GM19463 (cell line): Measurements from ENCODE around the gene DNAJA2.
A peak's percentile ranks its signal among the peaks of the same experiment; 100 is the strongest.

ENCODE experiments used
- ATAC-seq: cut with Tn5 transposase; IDR thresholded peaks from one replicate; pipeline ENCODE4 v1.9.1; 2021; ENCODE audit warnings: mild to moderate bottlenecking, moderate library complexity; ENCODE audit not compliant: unreplicated experiment

Gene DNAJA2

GRCh38 chr16:46929378-46930332 is 43.8 kb downstream of the DNAJA2 start:
- peak; percentile 91 for ATAC-seq

- ATAC-seq, result no peak
These were observed 44.7 kb downstream of the DNAJA2 start for GRCh38 chr16:46928811-46929210.

- ATAC-seq, result no peak
These were observed 46.2 kb downstream of the DNAJA2 start for GRCh38 chr16:46927273-46927672.

- no peak for ATAC-seq
These were observed 46.8 kb downstream of the DNAJA2 start for GRCh38 chr16:46926470-46927225.

- ATAC-seq, result no peak
These were observed 49.1 kb downstream of the DNAJA2 start for GRCh38 chr16:46924402-46924801.

GRCh38 chr16:46923513-46924295 is 49.8 kb downstream of the DNAJA2 start:
- ATAC-seq, result no peak

- ATAC-seq, result no peak
These were observed 51.2 kb downstream of the DNAJA2 start for GRCh38 chr16:46922239-46922638.

GRCh38 chr16:46920402-46921068 is 52.9 kb downstream of the DNAJA2 start:
- no peak for ATAC-seq

- ATAC-seq, result peak; percentile 89
These were observed 54.3 kb downstream of the DNAJA2 start for GRCh38 chr16:46918905-46919792.

- ATAC-seq, result no peak
These were observed 55.1 kb downstream of the DNAJA2 start for GRCh38 chr16:46918400-46918799.

GRCh38 chr16:46916980-46917379 is 56.5 kb downstream of the DNAJA2 start:
- no peak for ATAC-seq

GRCh38 chr16:46915483-46916025 is 57.9 kb downstream of the DNAJA2 start:
- no peak for ATAC-seq

GRCh38 chr16:46914556-46915201 is 58.8 kb downstream of the DNAJA2 start:
- ATAC-seq, result no peak

- ATAC-seq, result no peak
These were observed 61.8 kb downstream of the DNAJA2 start for GRCh38 chr16:46911650-46912049.

GRCh38 chr16:46911038-46911437 is 62.4 kb downstream of the DNAJA2 start:
- ATAC-seq, result peak; percentile 83

GRCh38 chr16:46908540-46909372 is 64.7 kb downstream of the DNAJA2 start:
- ATAC-seq, result no peak

GRCh38 chr16:46907061-46907774 is 66.3 kb downstream of the DNAJA2 start:
- ATAC-seq, result no peak
